ENCODE results near the gene CASP5. TPM values are rescaled to one million over a fixed set of nuclear protein-coding genes. Genes with fewer than 3 reads are reported as not detected.
"Not testable (repeated sequence)": the region's sequence is repeated elsewhere in the genome, so short reads cannot be mapped to it uniquely, and the experiment has no call there.

Gene CASP5
- total RNA-seq, 4 donors from 2014 or later: 0.30 TPM; not detected in 3

GRCh38 chr11:105034813-105035620 is 12.0 kb upstream of the CASP5 start, which contains the start of gene CASP1:
CASP1 (minus strand) TSS chr11:105035144; CDS start chr11:105035113, 31 bp downstream.
- TF ChIP-seq POLR2A (IDR thresholded peaks at IDR 0.05): peak in 1 of 2 donors; percentile 27
- peak in 1 of 2 donors; percentile 81 for TF ChIP-seq EP300 (IDR thresholded peaks at IDR 0.05)
- no peak for TF ChIP-seq CTCF (IDR thresholded peaks at IDR 0.05)
- Histone ChIP-seq H3K36me3 (peaks cover 0 to 13% (median 0%) of the 10 kb centered on the region in 3 donors), H3K27ac (peak within 1 kb of the TSS; percentile 44 to 79 (median 68)), H3K9me3 (peaks cover 0 to 5% (median 0%) of the 10 kb centered on the region in 4 donors), H3K4me1 (peaks cover 0 to 21% (median 0%) of the 10 kb centered on the region in 4 donors), H3K27me3 (no peaks in the 10 kb centered on the region), H3K4me3 (peak within 1 kb of the TSS; percentile 15 to 48 (median 32))
- 8 to 16% methylated on average over 3 of the region's 3 CpGs for WGBS, 2 donors
- peak in 1 of 2 donors; percentile 55 for DNase-seq (ENCODE audit: low spot score in 2 of 2)

- not testable (repeated sequence) for H3K27me3 ChIP-seq; DNase-seq (ENCODE audit: low spot score in 2 of 2); H3K9me3 ChIP-seq
- peaks cover 0 to 21% (median 0%) of the 10 kb centered on the region in 4 donors for H3K4me1 ChIP-seq
- WGBS, 2 donors: 66 to 69% methylated on average over 2 of the region's 2 CpGs
- H3K27ac ChIP-seq: peak overlapping the region; percentile 44 to 79 (median 68)
- peak overlapping the region; percentile 15 to 48 (median 32) for H3K4me3 ChIP-seq
- peaks cover 0 to 19% (median 0%) of the 10 kb centered on the region in 3 donors for H3K36me3 ChIP-seq
Observed at GRCh38 chr11:105034388-105034787, 11.4 kb upstream of the CASP5 start.

- H3K9me3 ChIP-seq: peaks cover 0 to 5% (median 0%) of the 10 kb centered on the region in 4 donors
- H3K27me3 ChIP-seq: no peaks in the 10 kb centered on the region
- peaks cover 0 to 26% (median 0%) of the 10 kb centered on the region in 3 donors for H3K36me3 ChIP-seq
- peaks cover 0 to 21% (median 0%) of the 10 kb centered on the region in 4 donors for H3K4me1 ChIP-seq
- 77 to 83% methylated on average over 1 of the region's 1 CpG for WGBS, 2 donors
- peak overlapping the region in 3 of 4 donors; percentile 15 to 48 (median 44) for H3K4me3 ChIP-seq
- H3K27ac ChIP-seq: peak overlapping the region in 3 of 4 donors; percentile 65 to 79 (median 72)
- TF ChIP-seq EP300 (IDR thresholded peaks at IDR 0.05): no peak
- DNase-seq (ENCODE audit: low spot score in 2 of 2): no peak
Observed at GRCh38 chr11:105033781-105034180, 10.8 kb upstream of the CASP5 start.

- H3K9me3 ChIP-seq: peaks cover 0 to 5% (median 0%) of the 10 kb centered on the region in 4 donors
- TF ChIP-seq CTCF (IDR thresholded peaks at IDR 0.05) (no peak), EP300 (IDR thresholded peaks at IDR 0.05) (no peak), POLR2A (IDR thresholded peaks at IDR 0.05) (no peak)
- WGBS, 2 donors: 82 to 89% methylated on average over 3 of the region's 3 CpGs
- peaks cover 0 to 30% (median 0%) of the 10 kb centered on the region in 3 donors for H3K36me3 ChIP-seq
- peak overlapping the region in 2 of 4 donors; percentile 44 to 48 for H3K4me3 ChIP-seq
- no peak for DNase-seq (ENCODE audit: low spot score in 2 of 2)
- H3K27me3 ChIP-seq: no peaks in the 10 kb centered on the region
- peaks cover 0 to 21% (median 0%) of the 10 kb centered on the region in 4 donors for H3K4me1 ChIP-seq
- H3K27ac ChIP-seq: peak overlapping the region in 1 of 4 donors; percentile 72
Observed at GRCh38 chr11:105033343-105033742, 10.4 kb upstream of the CASP5 start.

- no peak for TF ChIP-seq EP300 (IDR thresholded peaks at IDR 0.05)
- TF ChIP-seq POLR2A (IDR thresholded peaks at IDR 0.05): no peak
- TF ChIP-seq CTCF (IDR thresholded peaks at IDR 0.05): no peak
- H3K4me3 ChIP-seq: no peak overlapping the region
Observed at GRCh38 chr11:105032495-105032894, 9.5 kb upstream of the CASP5 start.

GRCh38 chr11:105027678-105028077 is 4.7 kb upstream of the CASP5 start:
- Histone ChIP-seq H3K36me3 (peaks cover 0 to 57% (median 2%) of the 10 kb centered on the region in 3 donors), H3K4me3 (no peak overlapping the region), H3K9me3 (no peaks in the 10 kb centered on the region), H3K27me3 (no peaks in the 10 kb centered on the region), H3K4me1 (no peaks in the 10 kb centered on the region), H3K27ac (no peak overlapping the region)
- DNase-seq (ENCODE audit: low spot score in 2 of 2): no peak
- TF ChIP-seq EP300 (IDR thresholded peaks at IDR 0.05): no peak
- TF ChIP-seq CTCF (IDR thresholded peaks at IDR 0.05): no peak
- TF ChIP-seq POLR2A (IDR thresholded peaks at IDR 0.05): no peak
- 75 to 78% methylated on average over 3 of the region's 3 CpGs for WGBS, 2 donors

More at GRCh38 chr11:105032495-105032894, 9.5 kb upstream of the CASP5 start:
- Histone ChIP-seq H3K36me3 (peaks cover 0 to 37% (median 0%) of the 10 kb centered on the region in 3 donors), H3K4me1 (peaks cover 0 to 21% (median 0%) of the 10 kb centered on the region in 4 donors), H3K27me3 (no peaks in the 10 kb centered on the region), H3K27ac (no peak overlapping the region), H3K9me3 (peaks cover 0 to 4% (median 0%) of the 10 kb centered on the region in 4 donors)
- 79 to 84% methylated on average over 2 of the region's 2 CpGs for WGBS, 2 donors
- no peak for DNase-seq (ENCODE audit: low spot score in 2 of 2)

Data from tibial nerve (tissue), 4 donors.